Suprapubic skin (tissue), 4 donors: ENCODE measurements around the gene PRR33. TPM values are rescaled to one million over a fixed set of nuclear protein-coding genes. Genes with fewer than 3 reads are reported as not detected.

Source experiments
- DNase-seq, 2 donors: peaks; one replicate each; pipeline ENCODE4 v3.0.0-alpha.2; 2019; ENCODE audit warnings: low spot score in 2 of 2
- H3K27ac ChIP-seq: fragments of 200-600 bp; sonication (generic); one replicate; pipeline ENCODE4 v1.5.1; 2019
- H3K27me3 ChIP-seq: fragments of 200-600 bp; sonication (generic); one replicate; pipeline ENCODE4 v1.5.1; 2019
- H3K36me3 ChIP-seq: fragments of 200-600 bp; sonication (generic); one replicate; pipeline ENCODE4 v1.5.1; 2019
- H3K4me1 ChIP-seq: fragments of 200-600 bp; sonication (generic); one replicate; pipeline ENCODE4 v1.5.1; 2019
- H3K4me3 ChIP-seq: fragments of 200-600 bp; sonication (generic); one replicate; pipeline ENCODE4 v1.5.1; 2019; ENCODE audit warnings: mild to moderate bottlenecking
- H3K9me3 ChIP-seq: fragments of 200-600 bp; sonication (generic); one replicate; pipeline ENCODE4 v1.5.1; 2019
- EP300 ChIP-seq: sonication (generic); formaldehyde crosslinking; IDR thresholded peaks from one replicate; pipeline ENCODE4 v1.6.1; 2017; ENCODE audit warnings: antibody characterized with exemption
- POLR2A ChIP-seq, 2 donors: fragments of 450-650 bp; IDR thresholded peaks; one replicate each; pipeline ENCODE4 v1.6.1; 2017; ENCODE audit warnings: antibody characterized with exemption in 2 of 2, mild to moderate bottlenecking in 2 of 2, moderate library complexity in 2 of 2
- POLR2AphosphoS5 ChIP-seq, 3 donors: sonication (generic); formaldehyde crosslinking; IDR thresholded peaks; one replicate each; pipeline ENCODE4 v1.6.1; 2017; ENCODE audit warnings: antibody characterized with exemption in 3 of 3
- WGBS: methylation state at CpG from one replicate; pipeline ENCODE4 v1.1.5; 2018; 5-methylcytosine and 5-hydroxymethylcytosine counted together
- total RNA-seq, 4 donors: library from RNA; depleted of rRNA; stranded (reverse); fragments of >200 nt; gene quantifications; one replicate each; pipeline ENCODE4 v1.1.0, GENCODE V29; 2016
- TF ChIP-seq, protein P1 (sequence below), 2 donors: fragments of 200-600 bp in 1 of 2; fragments of 450-650 bp in 1 of 2; sonication (generic) in 1 of 2; IDR thresholded peaks; one replicate each; pipeline ENCODE4 v1.5.1; 2016 to 2019; ENCODE audit warnings: antibody characterized with exemption in 2 of 2, mild to moderate bottlenecking in 1 of 2, moderate library complexity in 1 of 2

Gene PRR33
- total RNA-seq, 4 donors from 2014 or later = not detected

DNA sequence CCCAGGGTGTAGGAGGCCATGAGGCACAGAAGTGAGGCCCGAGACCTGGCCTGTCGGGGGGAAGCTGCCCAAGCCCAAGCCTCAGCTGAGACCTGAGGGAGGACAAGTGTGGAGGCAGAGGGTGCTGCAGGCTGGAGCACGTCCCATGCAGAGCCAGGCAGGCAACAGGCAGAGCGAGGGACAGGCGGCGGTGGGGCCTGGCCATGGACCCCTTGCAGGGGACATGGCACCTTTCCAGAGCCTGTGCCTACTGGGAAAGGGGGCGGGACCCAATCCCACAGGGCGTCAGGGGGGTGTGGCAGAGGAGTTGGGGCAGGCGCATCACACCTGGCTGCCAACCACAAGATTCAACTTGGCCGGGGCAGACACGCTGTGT lies 48.6 kb downstream of the PRR33 start:
- H3K27me3 ChIP-seq = no peaks in the 10 kb centered on the region
- WGBS = 65% methylated on average over 10 of the region's 11 CpGs
- DNase-seq = no peak
- H3K4me1 ChIP-seq = peaks cover 52% of the 10 kb centered on the region
- H3K9me3 ChIP-seq = no peaks in the 10 kb centered on the region
- H3K27ac ChIP-seq = peak overlapping the region; percentile 53
- H3K4me3 ChIP-seq = no peak overlapping the region
- no peaks in the 10 kb centered on the region for H3K36me3 ChIP-seq
- no peak for TF ChIP-seq POLR2A (IDR thresholded peaks at IDR 0.05)
- TF ChIP-seq POLR2AphosphoS5 (IDR thresholded peaks at IDR 0.05) = no peak
- TF ChIP-seq, protein P1, sequence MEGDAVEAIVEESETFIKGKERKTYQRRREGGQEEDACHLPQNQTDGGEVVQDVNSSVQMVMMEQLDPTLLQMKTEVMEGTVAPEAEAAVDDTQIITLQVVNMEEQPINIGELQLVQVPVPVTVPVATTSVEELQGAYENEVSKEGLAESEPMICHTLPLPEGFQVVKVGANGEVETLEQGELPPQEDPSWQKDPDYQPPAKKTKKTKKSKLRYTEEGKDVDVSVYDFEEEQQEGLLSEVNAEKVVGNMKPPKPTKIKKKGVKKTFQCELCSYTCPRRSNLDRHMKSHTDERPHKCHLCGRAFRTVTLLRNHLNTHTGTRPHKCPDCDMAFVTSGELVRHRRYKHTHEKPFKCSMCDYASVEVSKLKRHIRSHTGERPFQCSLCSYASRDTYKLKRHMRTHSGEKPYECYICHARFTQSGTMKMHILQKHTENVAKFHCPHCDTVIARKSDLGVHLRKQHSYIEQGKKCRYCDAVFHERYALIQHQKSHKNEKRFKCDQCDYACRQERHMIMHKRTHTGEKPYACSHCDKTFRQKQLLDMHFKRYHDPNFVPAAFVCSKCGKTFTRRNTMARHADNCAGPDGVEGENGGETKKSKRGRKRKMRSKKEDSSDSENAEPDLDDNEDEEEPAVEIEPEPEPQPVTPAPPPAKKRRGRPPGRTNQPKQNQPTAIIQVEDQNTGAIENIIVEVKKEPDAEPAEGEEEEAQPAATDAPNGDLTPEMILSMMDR (IDR thresholded peaks at IDR 0.05) = no peak
- no peak for TF ChIP-seq EP300

DNA sequence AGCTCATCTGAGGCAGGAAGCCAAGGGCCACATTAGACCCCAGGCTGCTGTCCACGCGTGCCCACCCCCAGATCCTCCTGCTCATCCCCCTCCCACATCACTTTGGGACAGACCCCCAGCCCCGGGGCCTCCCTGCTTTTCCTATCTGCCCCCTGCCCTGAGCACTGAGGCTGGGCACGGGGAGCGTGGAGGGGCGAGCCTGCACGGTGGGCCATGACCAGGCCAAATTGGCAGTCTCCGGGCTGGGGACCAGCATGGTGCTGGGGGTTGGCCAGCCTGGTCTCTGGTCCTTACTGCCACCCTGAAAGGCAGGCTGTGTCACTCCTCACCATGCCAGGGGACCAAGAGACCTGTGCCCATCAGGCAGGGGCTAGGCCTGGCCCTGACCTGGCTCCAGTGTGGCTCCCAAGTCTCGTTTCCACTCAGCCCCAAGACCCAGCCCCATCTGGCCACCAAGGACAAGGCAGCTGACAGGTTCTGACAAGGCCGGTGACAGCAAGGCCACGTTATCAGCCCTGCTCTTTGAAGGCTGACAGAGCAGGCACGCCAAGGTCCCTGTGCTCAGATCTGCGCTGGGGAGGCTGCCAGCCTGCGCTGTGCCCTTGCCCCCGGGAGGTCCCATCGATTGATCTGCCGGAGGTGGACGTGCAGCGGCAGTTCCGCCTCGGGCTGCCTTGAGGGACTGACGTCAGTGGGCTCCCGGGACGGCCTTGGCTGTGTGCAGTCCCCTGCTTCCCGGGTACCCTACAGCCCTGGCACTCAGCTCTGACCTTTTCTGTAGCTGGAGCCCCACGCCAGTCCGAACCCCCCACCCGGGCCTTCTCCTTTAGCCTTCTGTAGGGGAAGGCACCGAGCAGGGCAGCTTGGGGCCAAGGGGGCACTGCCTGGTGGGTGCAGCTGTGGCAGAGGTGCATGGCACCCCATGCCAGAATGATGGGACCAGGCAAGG lies 49.3 kb downstream of the PRR33 start:
- no peak overlapping the region for H3K4me3 ChIP-seq
- H3K36me3 ChIP-seq = no peaks in the 10 kb centered on the region
- no peaks in the 10 kb centered on the region for H3K9me3 ChIP-seq
- WGBS = 70% methylated on average over 4 of the region's 29 CpGs
- no peak for DNase-seq
- H3K4me1 ChIP-seq = peaks cover 58% of the 10 kb centered on the region
- peak overlapping the region; percentile 53 for H3K27ac ChIP-seq
- TF ChIP-seq, protein P1 (IDR thresholded peaks at IDR 0.05) = no peak
- no peak for TF ChIP-seq EP300
- no peak for TF ChIP-seq POLR2AphosphoS5 (IDR thresholded peaks at IDR 0.05)
- no peak for TF ChIP-seq POLR2A (IDR thresholded peaks at IDR 0.05)
- no peaks in the 10 kb centered on the region for H3K27me3 ChIP-seq

DNA sequence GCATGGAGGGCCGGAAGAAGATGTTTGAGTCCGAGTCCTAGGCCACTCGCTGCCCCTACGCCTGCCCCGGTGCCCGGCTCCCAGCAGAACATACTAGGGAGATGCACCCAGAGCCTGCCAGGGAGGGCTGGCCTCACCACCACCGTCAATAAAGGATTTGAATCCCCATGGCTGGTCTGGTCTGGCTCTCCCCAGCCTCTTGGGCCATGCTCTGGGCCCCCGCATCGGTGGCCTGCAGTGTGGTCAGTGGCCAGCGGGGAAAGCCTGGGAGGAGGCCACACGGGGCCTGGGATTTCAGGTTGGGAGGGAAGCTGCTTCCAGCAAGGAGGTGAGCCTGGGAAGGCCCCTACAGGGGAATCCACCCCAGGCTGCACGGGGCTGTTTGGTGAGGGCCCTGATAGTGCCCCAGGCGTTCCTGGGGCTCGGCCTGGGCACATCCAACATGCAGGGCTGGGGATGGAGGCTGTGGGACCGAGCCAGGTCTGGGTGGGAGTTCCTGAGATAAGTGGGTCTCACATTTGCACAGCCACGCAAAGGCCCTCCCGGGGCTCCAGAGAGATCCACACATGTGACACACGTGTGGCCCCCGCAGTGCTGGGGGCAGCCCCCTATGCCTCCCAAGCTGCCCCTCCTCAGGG lies 50.1 kb downstream of the PRR33 start:
- H3K4me1 ChIP-seq = peaks cover 66% of the 10 kb centered on the region
- H3K27ac ChIP-seq = no peak overlapping the region
- no peaks in the 10 kb centered on the region for H3K9me3 ChIP-seq
- TF ChIP-seq POLR2A (IDR thresholded peaks at IDR 0.05) (no peak), EP300 (no peak), POLR2AphosphoS5 (IDR thresholded peaks at IDR 0.05) (no peak)
- TF ChIP-seq, protein P1 (IDR thresholded peaks at IDR 0.05) = no peak
- 80% methylated on average over 6 of the region's 19 CpGs for WGBS
- H3K27me3 ChIP-seq = no peaks in the 10 kb centered on the region
- DNase-seq = no peak
- no peaks in the 10 kb centered on the region for H3K36me3 ChIP-seq
- no peak overlapping the region for H3K4me3 ChIP-seq

DNA sequence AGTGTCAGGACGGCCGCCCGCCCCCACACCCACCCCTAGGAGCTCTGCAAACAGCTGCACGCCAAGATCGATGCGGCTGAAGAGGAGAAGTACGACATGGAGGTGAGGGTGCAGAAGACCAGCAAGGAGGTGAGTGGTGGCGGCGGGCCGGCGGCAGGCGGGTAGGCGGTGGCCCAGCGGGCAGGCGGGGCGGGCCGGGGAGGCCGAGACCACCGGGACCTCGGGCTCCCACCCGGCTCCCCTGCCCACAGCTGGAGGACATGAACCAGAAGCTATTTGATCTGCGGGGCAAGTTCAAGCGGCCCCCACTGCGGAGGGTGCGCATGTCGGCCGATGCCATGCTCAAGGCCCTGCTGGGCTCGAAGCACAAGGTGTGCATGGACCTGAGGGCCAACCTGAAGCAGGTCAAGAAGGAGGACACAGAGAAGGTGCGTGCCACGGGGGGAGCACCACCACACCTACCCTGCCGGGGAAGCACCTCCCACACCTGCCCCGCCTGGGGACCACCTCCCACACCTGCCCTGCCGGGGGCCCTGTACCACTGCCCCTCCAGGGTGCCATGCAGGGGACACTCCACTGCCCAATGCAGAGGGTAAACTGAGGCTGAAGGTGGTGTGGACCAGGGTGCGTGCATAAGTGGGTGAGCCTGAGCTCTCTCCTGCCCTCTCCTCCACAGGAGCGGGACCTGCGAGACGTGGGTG lies 50.8 kb downstream of the PRR33 start:
- Histone ChIP-seq H3K27me3 (no peaks in the 10 kb centered on the region), H3K27ac (no peak overlapping the region), H3K9me3 (no peaks in the 10 kb centered on the region), H3K4me1 (peaks cover 72% of the 10 kb centered on the region), H3K4me3 (no peak overlapping the region), H3K36me3 (no peaks in the 10 kb centered on the region)
- no peak for DNase-seq
- 86% methylated on average over 32 of the region's 37 CpGs for WGBS
- TF ChIP-seq, protein P1 (IDR thresholded peaks at IDR 0.05) = no peak
- TF ChIP-seq POLR2A (IDR thresholded peaks at IDR 0.05) (no peak), EP300 (no peak), POLR2AphosphoS5 (IDR thresholded peaks at IDR 0.05) (no peak)
